Hematopoietic multipotent progenitor cell (in vitro differentiated cells): ENCODE results near the gene PJVK. TPM values are rescaled to one million over a fixed set of nuclear protein-coding genes. Genes with fewer than 3 reads are reported as not detected.
"Not testable (repeated sequence)": the region's sequence is repeated elsewhere in the genome, so short reads cannot be mapped to it uniquely, and the experiment has no call there.

Experiments
- DNase-seq, 3 donors: peaks; one replicate each; pipeline ENCODE4 v3.0.0-alpha.2; 2011 to 2015; ENCODE audit warnings: low read depth in 2 of 3, low spot score in 2 of 3
- total RNA-seq: library from RNA; depleted of rRNA; stranded (reverse); fragments of >200 nt; gene quantifications from one replicate; pipeline ENCODE4 v1.2.3, GENCODE V29; 2012

PJVK gene, protein sequence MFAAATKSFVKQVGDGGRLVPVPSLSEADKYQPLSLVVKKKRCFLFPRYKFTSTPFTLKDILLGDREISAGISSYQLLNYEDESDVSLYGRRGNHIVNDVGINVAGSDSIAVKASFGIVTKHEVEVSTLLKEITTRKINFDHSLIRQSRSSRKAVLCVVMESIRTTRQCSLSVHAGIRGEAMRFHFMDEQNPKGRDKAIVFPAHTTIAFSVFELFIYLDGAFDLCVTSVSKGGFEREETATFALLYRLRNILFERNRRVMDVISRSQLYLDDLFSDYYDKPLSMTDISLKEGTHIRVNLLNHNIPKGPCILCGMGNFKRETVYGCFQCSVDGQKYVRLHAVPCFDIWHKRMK
- 0.81 TPM for total RNA-seq

- DNase-seq, result peak; percentile 85 to 97 (median 97)
These were observed at the start of gene PJVK, which contains the start of gene PRKRA for GRCh38 chr2:178450774-178451525. Gene PJVK (plus strand): TSS chr2:178451378. CDS start chr2:178453410, 2,032 bp downstream. Gene PRKRA (minus strand): TSS chr2:178451175. CDS start chr2:178451030, 145 bp downstream.

GRCh38 chr2:178401994-178402437 lies 49.2 kb upstream of the PJVK start:
- DNase-seq, result no peak

- DNase-seq, result no peak
These were observed 47.4 kb upstream of the PJVK start for GRCh38 chr2:178403671-178404306.

- DNase-seq, result peak in 2 of 3 donors; percentile 31 to 42
These were observed 46.8 kb upstream of the PJVK start for GRCh38 chr2:178404368-178404767.

DNA sequence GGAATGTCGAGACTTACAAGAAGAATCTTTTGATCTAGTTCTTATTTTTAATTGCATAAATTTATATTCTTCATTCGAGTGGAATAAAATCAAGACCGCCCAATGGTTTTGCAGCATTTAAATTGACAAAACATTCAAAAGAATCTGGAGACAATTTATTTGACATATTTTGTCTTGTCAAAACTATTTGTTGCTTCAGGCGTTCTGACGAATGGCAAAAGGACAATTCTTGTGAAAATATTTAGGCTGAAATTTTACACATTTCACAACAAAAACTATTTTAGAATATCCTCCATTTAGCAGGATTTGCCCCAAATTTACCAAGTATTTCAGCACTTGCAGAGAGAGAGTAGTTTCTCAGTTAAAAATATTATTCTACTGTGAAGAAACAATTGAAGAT lies 41.9 kb upstream of the PJVK start:
- no peak for DNase-seq

- no peak for DNase-seq
These were observed 39.1 kb upstream of the PJVK start for GRCh38 chr2:178412047-178412446.

GRCh38 chr2:178412453-178412852 lies 38.7 kb upstream of the PJVK start:
- not testable (repeated sequence) for DNase-seq

GRCh38 chr2:178413472-178414265 lies 37.5 kb upstream of the PJVK start:
- peak; percentile 41 to 91 (median 85) for DNase-seq

DNA sequence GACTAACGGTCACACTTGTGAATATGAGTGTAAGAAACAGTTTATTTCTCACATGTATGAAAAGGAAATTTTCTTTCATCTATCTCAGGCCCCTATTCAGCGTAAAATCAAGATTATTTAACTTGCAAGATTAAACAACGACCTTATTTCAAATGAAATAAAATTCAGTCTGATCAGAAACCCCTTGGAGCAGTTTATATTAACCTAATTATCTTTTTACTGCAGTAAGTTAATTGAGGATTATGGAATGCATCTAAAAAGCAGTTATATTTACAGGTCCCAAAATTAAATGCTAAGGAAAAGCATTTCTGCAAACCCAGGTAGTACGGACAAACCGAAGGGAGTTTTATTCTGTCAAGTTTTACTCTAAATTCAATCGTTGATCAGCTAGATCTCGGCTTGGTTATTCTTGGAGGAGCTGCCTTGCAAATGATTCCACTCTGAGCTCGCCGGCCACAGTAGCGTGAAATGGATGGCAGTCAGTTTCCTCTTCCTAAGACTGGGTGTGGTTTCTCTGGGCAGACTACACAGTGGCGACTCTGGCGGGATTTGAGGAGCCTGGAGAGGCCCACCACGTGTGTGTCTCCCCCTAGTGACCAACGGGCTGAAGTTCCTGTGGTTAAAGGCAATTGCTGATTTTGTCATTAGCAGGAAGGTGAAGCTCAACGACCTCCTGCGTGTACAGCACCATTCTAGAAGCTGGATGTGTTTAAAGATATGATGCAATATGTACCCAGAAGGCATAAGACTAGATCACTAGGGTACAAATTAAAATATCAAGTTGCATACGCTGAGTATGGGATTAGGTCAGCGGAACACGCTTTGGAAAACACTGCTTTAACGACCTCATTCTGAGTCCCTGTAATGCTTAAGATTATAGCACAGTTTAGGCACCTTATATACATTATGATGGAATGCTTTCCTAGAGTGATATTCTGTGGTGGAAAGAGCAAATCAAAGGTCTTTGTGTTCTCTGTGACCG lies 36.6 kb upstream of the PJVK start:
- DNase-seq, result peak; percentile 35 to 96 (median 95)

DNA sequence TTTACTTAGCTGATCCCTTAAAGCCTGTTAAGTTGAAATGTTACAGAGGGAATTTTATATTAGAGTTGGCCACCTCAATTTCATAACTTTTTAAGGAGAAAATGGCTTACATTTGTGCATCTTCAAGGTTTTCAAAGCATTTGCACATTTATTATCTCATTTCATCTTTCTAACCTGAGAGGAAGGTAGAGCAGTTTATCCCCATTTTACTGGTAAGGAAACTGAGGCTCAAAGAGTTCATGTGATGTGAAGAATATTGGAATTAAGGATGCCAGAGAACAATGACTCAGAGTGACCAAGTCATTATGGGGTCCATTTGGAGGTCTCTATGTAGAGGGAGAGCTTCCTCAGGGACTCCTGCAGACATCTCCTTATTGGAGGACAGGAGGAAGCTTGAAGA lies 35.2 kb upstream of the PJVK start:
- DNase-seq, result no peak

- DNase-seq, result no peak
These were observed 33.3 kb upstream of the PJVK start for GRCh38 chr2:178417916-178418315.

- no peak for DNase-seq
These were observed 32.8 kb upstream of the PJVK start for GRCh38 chr2:178418426-178418825.

GRCh38 chr2:178419123-178419522 lies 32.1 kb upstream of the PJVK start:
- peak in 2 of 3 donors; percentile 17 to 56 for DNase-seq

GRCh38 chr2:178420463-178420999 lies 30.6 kb upstream of the PJVK start:
- DNase-seq, result no peak

DNA sequence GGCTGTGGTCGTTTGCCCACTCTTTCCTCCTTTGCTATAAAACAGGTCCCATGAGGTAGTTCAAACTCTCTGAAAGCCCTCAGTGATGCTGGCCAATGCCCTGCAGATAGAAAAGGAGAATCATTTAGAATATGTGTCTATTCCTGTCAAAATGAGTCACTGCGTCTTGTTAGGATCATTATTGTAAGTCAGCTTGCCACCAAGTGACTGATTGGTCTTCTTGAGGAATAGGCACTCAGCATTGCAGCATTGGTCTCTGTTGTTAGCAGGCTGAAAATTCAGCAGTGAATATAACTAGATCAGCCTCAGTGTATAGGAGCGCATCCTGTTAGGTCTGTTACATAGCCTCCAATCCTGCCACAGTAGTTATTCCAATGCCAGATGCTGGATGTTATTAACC lies 29.1 kb upstream of the PJVK start:
- no peak for DNase-seq

- not testable (repeated sequence) for DNase-seq
These were observed 27.4 kb upstream of the PJVK start for GRCh38 chr2:178423746-178424145.

DNA sequence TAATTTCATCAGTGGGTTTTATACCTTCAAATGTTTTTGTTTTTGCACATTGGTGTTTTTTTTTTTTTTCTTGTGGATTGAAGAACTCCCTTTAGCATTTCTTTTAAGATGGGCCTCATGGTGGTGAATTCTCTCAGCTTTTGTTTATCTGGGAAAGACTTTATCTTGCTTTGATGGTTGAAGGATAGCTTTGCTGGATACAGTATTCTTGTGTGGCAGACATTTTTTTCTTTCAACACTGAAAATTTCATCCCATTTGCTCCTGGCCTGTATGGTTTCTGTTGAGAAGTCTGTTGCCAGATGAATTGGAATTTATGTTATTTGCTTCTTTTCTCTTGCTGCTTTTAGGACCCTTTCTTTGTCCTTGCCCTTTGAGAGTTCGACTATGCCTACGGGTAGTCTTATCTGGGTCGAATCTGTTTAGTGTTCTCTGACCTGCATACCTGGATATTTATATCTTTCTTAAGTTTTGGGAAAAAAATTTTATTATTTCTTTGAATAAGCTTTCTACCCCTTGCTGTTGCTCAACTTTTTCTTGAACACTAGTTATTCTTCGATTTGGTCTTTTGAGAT lies 25.8 kb upstream of the PJVK start:
- no peak for DNase-seq

- DNase-seq, result no peak
These were observed 24.8 kb upstream of the PJVK start for GRCh38 chr2:178426388-178426787.

- no peak for DNase-seq
These were observed 23.7 kb upstream of the PJVK start for GRCh38 chr2:178427458-178427857.
